GM12878 (cell line): ENCODE measurements around the gene PRKAR2B. TPM values are rescaled to one million over a fixed set of nuclear protein-coding genes. Genes with fewer than 3 reads are reported as not detected.

Source experiments
- ATAC-seq: fragments of 200-7000 bp; cut with Tn5 transposase; 3 replicates; pipeline ENCODE4 v1.9.1; 2020; ENCODE audit warnings: mild to moderate bottlenecking, moderate library complexity
- BruUV-seq: library from RNA; stranded (reverse); fragments of 400-500 nt; replicated peaks from 2 replicates; lab custom pipeline; 2021; lab: Mats Ljungman, UMichigan
- CTCF ChIA-PET: fragments of 300-600 bp; sonication (Branson Sonifier 250); formaldehyde crosslinking; extraction: SDS; loops from one replicate; lab custom pipeline; 2021; ENCODE audit warnings: inconsistent platforms; lab: Yijun Ruan, JAX
- POLR2A ChIA-PET: fragments of 350-600 bp; formaldehyde crosslinking; extraction: SDS; loops from one replicate; lab custom pipeline; 2021; ENCODE audit warnings: inconsistent platforms; lab: Charles Lee
- RAD21 ChIA-PET: fragments of 300-600 bp; sonication (Branson Sonifier 250); formaldehyde crosslinking; loops from one replicate; lab custom pipeline; 2023; ENCODE audit warnings: antibody characterized with exemption; ENCODE audit not compliant: unreplicated experiment; lab: Charles Lee
- SMC1A ChIA-PET: fragments of 300-600 bp; sonication (Branson Sonifier 250); formaldehyde crosslinking; loops from one replicate; lab custom pipeline; 2023; ENCODE audit not compliant: unreplicated experiment, uncharacterized antibody; lab: Charles Lee
- DNase-seq: peaks from one replicate; pipeline ENCODE4 v3.0.0-alpha.2; 2011; ENCODE audit warnings: low read depth, low spot score
- FAIRE-seq: peaks from 3 replicates; lab custom pipeline; 2011; peaks lifted over from hg19 to GRCh38; lab: Jason Lieb, UNC
- H2AFZ ChIP-seq: 2 replicates; pipeline ENCODE4 v1.6.0; 2011; ENCODE audit warnings: low read depth, low read length, control low read depth; ENCODE audit not compliant: control insufficient read depth
- H3K27ac ChIP-seq: 2 replicates; pipeline ENCODE4 v1.5.1; 2011; ENCODE audit warnings: control low read depth; ENCODE audit not compliant: control insufficient read depth, insufficient read depth
- H3K27me3 ChIP-seq, 2 experiments: replicated peaks in 1 of 2; 2 replicates each; pipeline versions ENCODE4 v1.6.0 to v1.6.1; 2011; ENCODE audit warnings: low read length in 1 of 2; ENCODE audit not compliant: control insufficient read depth in 2 of 2, insufficient read depth in 2 of 2
- H3K36me3 ChIP-seq, 2 experiments: 2 replicates each; pipeline ENCODE4 v1.5.1; 2011; ENCODE audit warnings: low read length in 1 of 2; ENCODE audit not compliant: control insufficient read depth in 2 of 2, insufficient read depth in 2 of 2
- H3K4me1 ChIP-seq: 2 replicates; pipeline ENCODE4 v1.6.1; 2011; ENCODE audit warnings: mild to moderate bottlenecking, low read length, moderate library complexity, mixed read lengths; ENCODE audit not compliant: control insufficient read depth, insufficient read depth
- H3K4me2 ChIP-seq: 2 replicates; pipeline ENCODE4 v1.6.0; 2011; ENCODE audit warnings: control low read depth; ENCODE audit not compliant: control insufficient read depth, insufficient read depth
- H3K4me3 ChIP-seq: fragments of 200-600 bp; sonication (generic); 2 replicates; pipeline ENCODE4 v1.5.1; 2016
- H3K79me2 ChIP-seq: 2 replicates; pipeline ENCODE4 v1.6.0; 2011; ENCODE audit warnings: low read length; ENCODE audit not compliant: control insufficient read depth, insufficient read depth
- H3K9ac ChIP-seq: 2 replicates; pipeline ENCODE4 v1.8.0; 2011; ENCODE audit warnings: low read length, control low read depth, mixed read lengths; ENCODE audit not compliant: control insufficient read depth, insufficient read depth
- H3K9me3 ChIP-seq: replicated peaks from 3 replicates; pipeline ENCODE4 v1.5.1; 2011; ENCODE audit warnings: mild to moderate bottlenecking, low read length; ENCODE audit not compliant: control insufficient read depth, insufficient read depth
- H4K20me1 ChIP-seq: 2 replicates; pipeline ENCODE4 v1.6.0; 2011; ENCODE audit not compliant: control insufficient read depth, insufficient read depth
- ASH2L ChIP-seq: fragments of 300-600, 200-600 bp; sonication (generic); IDR thresholded peaks from 2 replicates; pipeline ENCODE4 v1.6.1; 2017; ENCODE audit warnings: low read depth, mild to moderate bottlenecking, borderline replicate concordance
- HDAC2 ChIP-seq: fragments of 200-600 bp; sonication (generic); IDR thresholded peaks from 2 replicates; pipeline ENCODE4 v1.6.1; 2017
- KLF5 ChIP-seq: fragments of 450-650 bp; IDR thresholded peaks from 2 replicates; pipeline ENCODE4 v1.6.1; 2014; ENCODE audit warnings: mild to moderate bottlenecking; ENCODE audit not compliant: partially characterized antibody
- LARP7 ChIP-seq: fragments of 450-650 bp; IDR thresholded peaks from 2 replicates; pipeline ENCODE4 v1.6.1; 2017; ENCODE audit warnings: mild to moderate bottlenecking
- MYC ChIP-seq: IDR thresholded peaks from 2 replicates; pipeline ENCODE4 v1.6.1; 2011; ENCODE audit warnings: mild to moderate bottlenecking, low read length, moderate library complexity, inconsistent platforms; ENCODE audit not compliant: insufficient read depth, insufficient replicate concordance, insufficient read length, severe bottlenecking
- TCF12 ChIP-seq: IDR thresholded peaks from 2 replicates; pipeline ENCODE4 v1.6.1; 2011; ENCODE audit warnings: low read depth, mild to moderate bottlenecking, low read length
- USF1 ChIP-seq: IDR thresholded peaks from 2 replicates; pipeline ENCODE4 v1.6.1; 2011; ENCODE audit warnings: borderline replicate concordance, low read depth, mild to moderate bottlenecking, moderate library complexity, mixed read lengths, low read length; ENCODE audit not compliant: insufficient read depth; ENCODE audit errors: extremely low read length
- USF2 ChIP-seq: IDR thresholded peaks from 2 replicates; pipeline ENCODE4 v1.6.1; 2011; ENCODE audit warnings: low read depth, low read length, improper control_type of control experiment, borderline replicate concordance
- WRNIP1 ChIP-seq: IDR thresholded peaks from 2 replicates; pipeline ENCODE4 v1.6.1; 2011; ENCODE audit warnings: low read depth, low read length, improper control_type of control experiment, borderline replicate concordance
- ZBTB40 ChIP-seq: fragments of 450-650 bp; IDR thresholded peaks from 2 replicates; pipeline ENCODE4 v1.6.1; 2016; ENCODE audit warnings: mild to moderate bottlenecking, moderate library complexity, borderline replicate concordance
- ZNF384 ChIP-seq: IDR thresholded peaks from 2 replicates; pipeline ENCODE4 v1.6.1; 2012; ENCODE audit warnings: low read depth, mild to moderate bottlenecking, low read length, improper control_type of control experiment, borderline replicate concordance
- WGBS: methylation state at CpG from one replicate; pipeline ENCODE4 v1.1.6; 2016; ENCODE audit warnings: low lambda C conversion rate; ENCODE audit not compliant: insufficient replicate concordance, insufficient coverage; ENCODE audit errors: missing lambda C conversion rate; 5-methylcytosine and 5-hydroxymethylcytosine counted together
- in situ Hi-C: fragments of 300-500 bp; cut with MboI; formaldehyde crosslinking; loops from 9 replicates; pipeline ENCODE4 v1.14.3; 2018; ENCODE audit warnings: mixed read lengths
- intact Hi-C: fragments of 100-400 bp; cut with micrococcal nuclease; formaldehyde crosslinking; loops from one replicate; pipeline ENCODE4 v1.14.2; 2022; ENCODE audit not compliant: unreplicated experiment
- polyA plus RNA-seq, 11 experiments: library from polyadenylated mRNA; depleted of rRNA in 4 of 11; unstranded in 6 of 11; stranded (reverse) in 5 of 11; fragments of >200 nt; fragmentation: Nextera tagmentation in 4 of 11; fragmentation: Illumina TruSeq in 1 of 11; extraction: Ambion mirVana in 4 of 11; extraction: Trizol in 1 of 11; gene quantifications; 1 replicate in 1 of 11; 2 replicates in 10 of 11; pipeline versions ENCODE4 v1.2.1 to v1.2.3, GENCODE V29; 2011 to 2016; ENCODE audit warnings: inconsistent platforms in 2 of 11, missing spikeins in 2 of 11, low read depth in 1 of 11
- total RNA-seq, 4 experiments: library from RNA; depleted of rRNA in 3 of 4; stranded (reverse); fragments of >200 nt in 3 of 4; fragmentation: Illumina TruSeq in 1 of 4; extraction: Trizol in 1 of 4; gene quantifications; 2 replicates each; pipeline versions ENCODE4 v1.2.1 to v1.2.3, GENCODE V29; 2013 to 2021
- TF ChIP-seq, protein P1 (sequence below): IDR thresholded peaks from 2 replicates; pipeline ENCODE4 v1.6.1; 2011; ENCODE audit warnings: borderline replicate concordance, low read depth, mild to moderate bottlenecking, moderate library complexity, low read length; ENCODE audit not compliant: insufficient read depth, poor library complexity, severe bottlenecking

PRKAR2B gene
- total and polyA plus RNA-seq, 10 of the 15 experiments (the other 5 are each of a cell fraction or from before 2014, with no cell fraction given) = 0.01 to 0.18 (median 0.04) TPM; not detected in 4

GRCh38 chr7:107187774-107188173 lies 143.3 kb downstream of the PRKAR2B start:
- CTCF ChIA-PET = interaction anchor here (1.2 kb wide), 1 partner anchor 40 kb away, joined by 4 read pairs; no protein-coding TSS in a partner anchor
- Histone ChIP-seq H3K9ac (no peak overlapping the region), H4K20me1 (no peaks in the 10 kb centered on the region), H3K27ac (no peak overlapping the region), H3K4me1 (no peaks in the 10 kb centered on the region), H2AFZ (no peak overlapping the region), H3K9me3 (no peaks in the 10 kb centered on the region), H3K36me3 (peaks cover 0 to 4% of the 10 kb centered on the region in 2 experiments; a peak in 1 of 4 replicates), H3K4me3 (no peak overlapping the region), H3K27me3 (no peaks in the 10 kb centered on the region), H3K79me2 (no peaks in the 10 kb centered on the region), H3K4me2 (no peak overlapping the region)
- TF ChIP-seq HDAC2 (no peak), TCF12 (no peak), LARP7 (no peak), ASH2L (no peak), ZNF384 (no peak), KLF5 (no peak), WRNIP1 (no peak), USF1 (no peak), USF2 (no peak), MYC (no peak), ZBTB40 (no peak)
- TF ChIP-seq, protein P1, sequence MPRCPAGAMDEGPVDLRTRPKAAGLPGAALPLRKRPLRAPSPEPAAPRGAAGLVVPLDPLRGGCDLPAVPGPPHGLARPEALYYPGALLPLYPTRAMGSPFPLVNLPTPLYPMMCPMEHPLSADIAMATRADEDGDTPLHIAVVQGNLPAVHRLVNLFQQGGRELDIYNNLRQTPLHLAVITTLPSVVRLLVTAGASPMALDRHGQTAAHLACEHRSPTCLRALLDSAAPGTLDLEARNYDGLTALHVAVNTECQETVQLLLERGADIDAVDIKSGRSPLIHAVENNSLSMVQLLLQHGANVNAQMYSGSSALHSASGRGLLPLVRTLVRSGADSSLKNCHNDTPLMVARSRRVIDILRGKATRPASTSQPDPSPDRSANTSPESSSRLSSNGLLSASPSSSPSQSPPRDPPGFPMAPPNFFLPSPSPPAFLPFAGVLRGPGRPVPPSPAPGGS = no peak
- POLR2A ChIA-PET = no interaction called here
- WGBS = 93% methylated on average over 2 of the region's 2 CpGs
- RAD21 ChIA-PET = interaction anchor here (1.6 kb wide), 1 partner anchor 20 kb away, joined by 5 read pairs; the partner anchor contains the start of gene HBP1
- in situ Hi-C loops (no loop called here), intact Hi-C loops (no loop called here)
- BruUV-seq = no TSS peak
- ATAC-seq (no peak), FAIRE-seq (no peak), DNase-seq (no peak)
- SMC1A ChIA-PET = interaction anchor here (1.0 to 1.2 kb wide), 2 partner anchors 14 to 18 kb away, joined by 3 to 4 read pairs; partner anchors contain the start of gene HBP1
